GM18505 (cell line): ENCODE results near the gene TBC1D12.
"Not testable (repeated sequence)": the region's sequence is repeated elsewhere in the genome, so short reads cannot be mapped to it uniquely, and the experiment has no call there.

Experiments used
- ATAC-seq: cut with Tn5 transposase; IDR thresholded peaks from one replicate; pipeline ENCODE4 v1.9.1; 2021; ENCODE audit not compliant: unreplicated experiment
- POLR2A ChIP-seq: IDR thresholded peaks from 4 replicates; pipeline ENCODE4 v1.6.1; 2011; ENCODE audit warnings: borderline replicate concordance; ENCODE audit not compliant: insufficient read depth, insufficient read length; ENCODE audit errors: extremely low read depth

The TBC1D12 gene

GRCh38 chr10:94493463-94493862, 91.1 kb downstream of the TBC1D12 start:
- ATAC-seq: no peak
- TF ChIP-seq POLR2A: no peak

GRCh38 chr10:94496010-94496409, 93.7 kb downstream of the TBC1D12 start:
- ATAC-seq: peak; percentile 66
- no peak for TF ChIP-seq POLR2A

GRCh38 chr10:94496646-94497045, 94.3 kb downstream of the TBC1D12 start:
- no peak for ATAC-seq
- TF ChIP-seq POLR2A: no peak

- TF ChIP-seq POLR2A: no peak
- no peak for ATAC-seq
These were observed 97.7 kb downstream of the TBC1D12 start for GRCh38 chr10:94500063-94500462.

- TF ChIP-seq POLR2A: no peak
These were observed 119.2 kb downstream of the TBC1D12 start for GRCh38 chr10:94521276-94522250.

GRCh38 chr10:94524146-94524545, 121.8 kb downstream of the TBC1D12 start:
- ATAC-seq: no peak
- no peak for TF ChIP-seq POLR2A

More at GRCh38 chr10:94521276-94522250, 119.2 kb downstream of the TBC1D12 start:
- no peak for ATAC-seq

- no peak for ATAC-seq
- no peak for TF ChIP-seq POLR2A
These were observed 122.4 kb downstream of the TBC1D12 start for GRCh38 chr10:94524711-94525110.

GRCh38 chr10:94531550-94531949, 129.2 kb downstream of the TBC1D12 start:
- ATAC-seq: not testable (repeated sequence)

GRCh38 chr10:94533027-94533426, 130.7 kb downstream of the TBC1D12 start:
- TF ChIP-seq POLR2A: no peak
- no peak for ATAC-seq

GRCh38 chr10:94542282-94542681, 139.9 kb downstream of the TBC1D12 start:
- not testable (repeated sequence) for ATAC-seq

- peak; percentile 75 for ATAC-seq
- TF ChIP-seq POLR2A: peak; percentile 49
These were observed 143.2 kb downstream of the TBC1D12 start, which contains the start of gene HELLS for GRCh38 chr10:94545391-94546048. Gene HELLS, plus strand, starts transcription at chr10:94545788. Its CDS starts 134 bp downstream, at chr10:94545922.

GRCh38 chr10:94546049-94546900, 143.9 kb downstream of the TBC1D12 start:
- ATAC-seq: peak; percentile 6
- no peak for TF ChIP-seq POLR2A

- TF ChIP-seq POLR2A: no peak
- ATAC-seq: no peak
These were observed 144.5 kb downstream of the TBC1D12 start for GRCh38 chr10:94546901-94547185.
